ENCODE measurements around the gene RNF19B.

- no peak for TF ChIP-seq CTCF (IDR thresholded peaks at IDR 0.05)
- no peak for TF ChIP-seq POLR2A (IDR thresholded peaks at IDR 0.05)
Measured at GRCh38 chr1:32901823-32902534, 62.6 kb downstream of the RNF19B start.
